Measurements from ENCODE around the gene ARMC3. TPM values are rescaled to one million over a fixed set of nuclear protein-coding genes. Genes with fewer than 3 reads are reported as not detected.

The ARMC3 gene
- total and polyA plus RNA-seq, 5 donors from 2014 or later = 1.4 TPM; not detected in 4

DNA sequence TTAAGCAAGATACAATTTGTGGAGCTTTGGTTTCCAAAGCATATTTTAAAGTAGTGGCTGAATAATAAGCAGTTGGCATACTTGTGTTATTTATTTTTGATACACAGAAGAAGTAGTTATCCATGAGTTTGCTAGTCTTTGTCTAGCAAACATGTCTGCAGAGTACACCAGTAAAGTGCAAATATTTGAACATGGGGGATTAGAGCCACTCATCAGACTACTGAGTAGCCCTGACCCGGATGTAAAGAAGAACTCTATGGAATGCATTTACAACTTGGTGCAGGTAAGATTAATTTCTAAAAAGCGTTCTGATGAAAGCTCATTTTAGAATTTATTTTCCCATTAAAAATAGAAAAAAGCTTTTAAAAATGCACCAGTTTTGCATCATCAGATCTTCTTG is 31.4 kb downstream of the ARMC3 start:
- Histone ChIP-seq H3K27ac (ENCODE audit: insufficient read depth, low read length, poor library complexity, severe bottlenecking) (no peak overlapping the region), H3K27me3 (ENCODE audit: control insufficient read depth, insufficient read depth, low read length) (peaks cover 6% of the 10 kb centered on the region), H3K9me3 (ENCODE audit: control insufficient read depth in 2 of 2, low read length in 2 of 2) (no peaks in the 10 kb centered on the region), H3K36me3 (ENCODE audit: control insufficient read depth, insufficient read depth, low read length) (no peaks in the 10 kb centered on the region), H3K4me3 (ENCODE audit: low read depth, low read length) (no peak overlapping the region), H3K4me1 (ENCODE audit: control insufficient read depth, insufficient read depth, low read length, poor library complexity, severe bottlenecking) (no peaks in the 10 kb centered on the region)
- DNase-seq = no peak
- H3K27me3 Mint-ChIP-seq = peaks cover 27% of the 10 kb centered on the region
- no peak for ATAC-seq (ENCODE audit: low read depth in 2 of 2)
- no peaks in the 10 kb centered on the region for H3K4me1 Mint-ChIP-seq
- H3K36me3 Mint-ChIP-seq = no peaks in the 10 kb centered on the region
- H3K27ac Mint-ChIP-seq = no peak overlapping the region
- no peak overlapping the region for H3K4me3 Mint-ChIP-seq
- peaks cover 0 to 1% (median 0%) of the 10 kb centered on the region in 7 donors for H3K9me3 Mint-ChIP-seq

DNA sequence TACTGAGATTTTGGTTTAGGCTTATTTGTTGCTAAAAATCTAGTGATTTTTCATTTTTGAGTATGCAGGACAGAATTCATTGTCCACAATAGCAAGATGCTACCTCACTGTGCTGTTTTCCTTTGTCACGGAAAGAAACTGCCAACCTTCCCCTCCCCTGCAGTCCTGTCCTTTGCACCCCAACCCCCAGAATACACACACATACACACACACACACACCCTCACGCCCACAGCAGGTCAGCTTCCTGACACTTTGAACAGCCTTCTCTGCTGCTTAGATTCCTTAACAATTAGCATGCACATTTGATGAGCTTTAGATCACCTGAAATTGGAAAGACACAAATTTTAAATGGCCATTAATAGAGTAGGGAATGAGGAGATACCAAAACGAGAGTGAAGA is 32.1 kb downstream of the ARMC3 start:
- peaks cover 20% of the 10 kb centered on the region for H3K27me3 Mint-ChIP-seq
- no peak overlapping the region for H3K27ac Mint-ChIP-seq
- H3K9me3 Mint-ChIP-seq = peaks cover 0 to 1% (median 0%) of the 10 kb centered on the region in 7 donors
- ATAC-seq (ENCODE audit: low read depth in 2 of 2) (no peak), DNase-seq (no peak)
- H3K36me3 Mint-ChIP-seq = no peaks in the 10 kb centered on the region
- no peaks in the 10 kb centered on the region for H3K9me3 ChIP-seq (ENCODE audit: control insufficient read depth in 2 of 2, low read length in 2 of 2)
- no peaks in the 10 kb centered on the region for H3K36me3 ChIP-seq (ENCODE audit: control insufficient read depth, insufficient read depth, low read length)
- H3K4me3 Mint-ChIP-seq = no peak overlapping the region
- no peak overlapping the region for H3K4me3 ChIP-seq (ENCODE audit: low read depth, low read length)
- H3K27me3 ChIP-seq (ENCODE audit: control insufficient read depth, insufficient read depth, low read length) = peaks cover 6% of the 10 kb centered on the region
- H3K27ac ChIP-seq (ENCODE audit: insufficient read depth, low read length, poor library complexity, severe bottlenecking) = no peak overlapping the region
- no peaks in the 10 kb centered on the region for H3K4me1 ChIP-seq (ENCODE audit: control insufficient read depth, insufficient read depth, low read length, poor library complexity, severe bottlenecking)
- H3K4me1 Mint-ChIP-seq = no peaks in the 10 kb centered on the region

DNA sequence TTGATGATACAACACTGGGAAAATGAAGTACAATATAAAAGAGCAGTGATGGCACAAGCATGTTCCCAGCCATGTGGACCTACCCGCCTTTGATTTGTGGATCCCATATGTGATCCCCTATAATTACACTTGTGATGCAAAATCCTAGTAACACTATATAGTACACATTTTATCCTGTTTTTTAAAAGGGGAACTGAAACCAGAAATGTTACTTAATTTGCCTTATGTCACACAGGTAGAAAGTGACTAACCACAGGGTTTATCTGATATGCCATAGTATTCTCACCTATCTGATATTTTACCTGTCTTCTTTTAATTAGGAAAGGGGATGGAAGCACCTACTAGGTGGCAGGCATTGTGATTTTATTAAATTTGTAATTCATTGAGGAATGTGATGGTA is 35.0 kb downstream of the ARMC3 start:
- peaks cover 0 to 1% (median 0%) of the 10 kb centered on the region in 7 donors for H3K9me3 Mint-ChIP-seq
- H3K36me3 Mint-ChIP-seq = no peaks in the 10 kb centered on the region
- H3K4me3 ChIP-seq (ENCODE audit: low read depth, low read length) = no peak overlapping the region
- H3K9me3 ChIP-seq (ENCODE audit: control insufficient read depth in 2 of 2, low read length in 2 of 2) = no peaks in the 10 kb centered on the region
- no peak overlapping the region for H3K27ac Mint-ChIP-seq
- H3K27me3 Mint-ChIP-seq = peaks cover 25% of the 10 kb centered on the region
- no peak overlapping the region for H3K4me3 Mint-ChIP-seq
- no peaks in the 10 kb centered on the region for H3K36me3 ChIP-seq (ENCODE audit: control insufficient read depth, insufficient read depth, low read length)
- H3K27me3 ChIP-seq (ENCODE audit: control insufficient read depth, insufficient read depth, low read length) = peaks cover 3% of the 10 kb centered on the region
- ATAC-seq (ENCODE audit: low read depth in 2 of 2) = no peak
- DNase-seq = no peak
- H3K4me1 ChIP-seq (ENCODE audit: control insufficient read depth, insufficient read depth, low read length, poor library complexity, severe bottlenecking) = no peaks in the 10 kb centered on the region
- no peak overlapping the region for H3K27ac ChIP-seq (ENCODE audit: insufficient read depth, low read length, poor library complexity, severe bottlenecking)
- H3K4me1 Mint-ChIP-seq = no peaks in the 10 kb centered on the region

DNA sequence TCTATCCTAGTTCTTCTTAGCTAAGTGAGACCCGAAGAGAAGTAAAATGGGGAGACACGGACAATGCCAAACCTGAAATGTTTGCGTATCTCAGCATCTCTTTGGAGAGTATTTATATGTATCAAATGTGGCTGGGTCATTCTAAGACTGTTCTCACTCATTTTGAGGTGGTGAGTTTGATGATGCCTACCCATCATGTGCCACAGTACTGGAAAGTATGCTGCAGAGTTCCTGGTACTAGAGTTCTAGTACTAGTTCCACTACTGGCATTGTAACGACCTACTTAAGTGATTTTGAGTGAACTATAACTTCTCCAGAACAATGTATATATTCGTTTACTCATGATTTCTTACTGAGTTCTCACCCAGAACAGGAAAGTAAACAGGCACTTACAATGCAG is 41.9 kb downstream of the ARMC3 start:
- no peaks in the 10 kb centered on the region for H3K36me3 ChIP-seq (ENCODE audit: control insufficient read depth, insufficient read depth, low read length)
- no peaks in the 10 kb centered on the region for H3K4me1 Mint-ChIP-seq
- ATAC-seq (ENCODE audit: low read depth in 2 of 2) (no peak), DNase-seq (no peak)
- no peak overlapping the region for H3K4me3 Mint-ChIP-seq
- peaks cover 0 to 2% (median 0%) of the 10 kb centered on the region in 7 donors for H3K9me3 Mint-ChIP-seq
- no peaks in the 10 kb centered on the region for H3K4me1 ChIP-seq (ENCODE audit: control insufficient read depth, insufficient read depth, low read length, poor library complexity, severe bottlenecking)
- H3K27me3 ChIP-seq (ENCODE audit: control insufficient read depth, insufficient read depth, low read length) = peaks cover 4% of the 10 kb centered on the region
- H3K9me3 ChIP-seq (ENCODE audit: control insufficient read depth in 2 of 2, low read length in 2 of 2) = no peaks in the 10 kb centered on the region
- H3K27me3 Mint-ChIP-seq = peaks cover 18% of the 10 kb centered on the region
- no peak overlapping the region for H3K27ac ChIP-seq (ENCODE audit: insufficient read depth, low read length, poor library complexity, severe bottlenecking)
- no peak overlapping the region for H3K27ac Mint-ChIP-seq
- no peak overlapping the region for H3K4me3 ChIP-seq (ENCODE audit: low read depth, low read length)
- H3K36me3 Mint-ChIP-seq = no peaks in the 10 kb centered on the region

DNA sequence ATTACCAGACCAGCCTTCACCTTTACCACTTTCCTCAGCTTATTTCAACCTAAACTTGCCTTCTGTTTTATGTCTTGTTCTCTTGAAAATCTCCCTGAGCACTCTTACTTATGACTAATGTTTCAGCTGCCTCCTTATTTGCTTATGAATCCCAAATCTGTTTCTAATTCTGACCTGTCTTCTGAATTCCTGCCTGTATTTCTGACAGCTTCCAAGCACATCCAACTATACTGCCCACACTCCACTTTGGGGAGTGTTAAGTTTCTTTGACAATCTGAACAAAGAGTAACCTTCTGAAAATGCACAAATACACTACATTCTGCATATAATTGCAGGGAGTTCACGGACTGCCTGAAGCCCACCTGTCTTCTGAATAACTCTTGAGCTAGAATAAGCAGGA is 48.7 kb downstream of the ARMC3 start:
- peaks cover 0 to 3% (median 0%) of the 10 kb centered on the region in 7 donors for H3K9me3 Mint-ChIP-seq
- H3K27ac Mint-ChIP-seq = no peak overlapping the region
- no peak overlapping the region for H3K27ac ChIP-seq (ENCODE audit: insufficient read depth, low read length, poor library complexity, severe bottlenecking)
- H3K4me1 ChIP-seq (ENCODE audit: control insufficient read depth, insufficient read depth, low read length, poor library complexity, severe bottlenecking) = no peaks in the 10 kb centered on the region
- no peak for ATAC-seq (ENCODE audit: low read depth in 2 of 2)
- peaks cover 21% of the 10 kb centered on the region for H3K27me3 Mint-ChIP-seq
- no peaks in the 10 kb centered on the region for H3K36me3 Mint-ChIP-seq
- H3K27me3 ChIP-seq (ENCODE audit: control insufficient read depth, insufficient read depth, low read length) = peaks cover 20% of the 10 kb centered on the region
- H3K4me3 Mint-ChIP-seq = no peak overlapping the region
- H3K9me3 ChIP-seq (ENCODE audit: control insufficient read depth in 2 of 2, low read length in 2 of 2) = no peaks in the 10 kb centered on the region
- H3K4me3 ChIP-seq (ENCODE audit: low read depth, low read length) = no peak overlapping the region
- H3K4me1 Mint-ChIP-seq = no peaks in the 10 kb centered on the region
- no peak for DNase-seq
- no peaks in the 10 kb centered on the region for H3K36me3 ChIP-seq (ENCODE audit: control insufficient read depth, insufficient read depth, low read length)

DNA sequence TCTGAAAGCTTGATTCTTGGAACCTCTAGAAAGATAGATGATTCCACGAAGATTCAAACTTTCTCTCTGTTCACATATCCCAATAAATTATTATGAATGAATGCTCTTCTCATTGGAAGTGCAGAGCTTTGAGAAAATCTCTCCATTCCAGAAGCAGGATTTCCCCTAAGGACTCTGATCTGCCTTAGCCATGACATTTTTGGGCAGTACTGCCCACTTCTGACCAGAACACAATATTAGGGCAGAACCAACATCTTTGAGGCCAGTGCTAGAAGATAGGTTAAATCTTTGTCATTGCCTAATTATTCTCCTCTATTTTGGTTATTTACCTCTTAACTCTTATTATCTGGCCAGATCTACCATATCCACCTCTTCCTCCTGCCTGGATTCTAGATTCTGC is 49.9 kb downstream of the ARMC3 start:
- Mint-ChIP-seq H3K4me3 (no peak overlapping the region), H3K36me3 (no peaks in the 10 kb centered on the region), H3K27ac (no peak overlapping the region), H3K4me1 (no peaks in the 10 kb centered on the region), H3K27me3 (peaks cover 26% of the 10 kb centered on the region), H3K9me3 (peaks cover 0 to 3% (median 0%) of the 10 kb centered on the region in 7 donors)
- Histone ChIP-seq H3K9me3 (ENCODE audit: control insufficient read depth in 2 of 2, low read length in 2 of 2) (no peaks in the 10 kb centered on the region), H3K36me3 (ENCODE audit: control insufficient read depth, insufficient read depth, low read length) (no peaks in the 10 kb centered on the region), H3K4me3 (ENCODE audit: low read depth, low read length) (no peak overlapping the region), H3K4me1 (ENCODE audit: control insufficient read depth, insufficient read depth, low read length, poor library complexity, severe bottlenecking) (no peaks in the 10 kb centered on the region), H3K27me3 (ENCODE audit: control insufficient read depth, insufficient read depth, low read length) (peaks cover 18% of the 10 kb centered on the region), H3K27ac (ENCODE audit: insufficient read depth, low read length, poor library complexity, severe bottlenecking) (no peak overlapping the region)
- DNase-seq (no peak), ATAC-seq (ENCODE audit: low read depth in 2 of 2) (no peak)

DNA sequence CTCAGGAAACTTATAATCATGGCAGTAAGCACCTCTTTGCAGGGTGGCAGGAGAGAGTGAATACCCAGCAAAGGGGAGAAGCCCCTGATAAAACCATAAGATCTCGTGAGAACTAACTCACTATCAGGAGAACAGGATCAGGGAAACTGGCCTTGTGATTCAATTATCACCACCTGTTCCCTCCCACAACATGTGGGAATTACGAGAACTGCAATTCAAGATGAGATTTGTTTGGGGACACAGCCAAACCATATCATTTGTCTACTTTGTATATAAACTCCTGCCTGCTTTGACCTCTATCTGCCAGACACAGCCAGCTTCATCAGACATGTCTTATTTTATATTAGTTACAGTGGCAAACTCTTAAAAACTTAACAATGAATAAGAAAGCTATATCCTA is 50.4 kb downstream of the ARMC3 start:
- H3K27me3 ChIP-seq (ENCODE audit: control insufficient read depth, insufficient read depth, low read length) = peaks cover 18% of the 10 kb centered on the region
- H3K4me3 Mint-ChIP-seq = no peak overlapping the region
- no peak overlapping the region for H3K27ac Mint-ChIP-seq
- no peaks in the 10 kb centered on the region for H3K4me1 Mint-ChIP-seq
- H3K36me3 ChIP-seq (ENCODE audit: control insufficient read depth, insufficient read depth, low read length) = no peaks in the 10 kb centered on the region
- H3K4me3 ChIP-seq (ENCODE audit: low read depth, low read length) = no peak overlapping the region
- no peaks in the 10 kb centered on the region for H3K36me3 Mint-ChIP-seq
- H3K4me1 ChIP-seq (ENCODE audit: control insufficient read depth, insufficient read depth, low read length, poor library complexity, severe bottlenecking) = no peaks in the 10 kb centered on the region
- DNase-seq = no peak
- H3K9me3 Mint-ChIP-seq = peaks cover 0 to 3% (median 0%) of the 10 kb centered on the region in 7 donors
- no peak overlapping the region for H3K27ac ChIP-seq (ENCODE audit: insufficient read depth, low read length, poor library complexity, severe bottlenecking)
- peaks cover 26% of the 10 kb centered on the region for H3K27me3 Mint-ChIP-seq
- no peak for ATAC-seq (ENCODE audit: low read depth in 2 of 2)
- no peaks in the 10 kb centered on the region for H3K9me3 ChIP-seq (ENCODE audit: control insufficient read depth in 2 of 2, low read length in 2 of 2)

DNA sequence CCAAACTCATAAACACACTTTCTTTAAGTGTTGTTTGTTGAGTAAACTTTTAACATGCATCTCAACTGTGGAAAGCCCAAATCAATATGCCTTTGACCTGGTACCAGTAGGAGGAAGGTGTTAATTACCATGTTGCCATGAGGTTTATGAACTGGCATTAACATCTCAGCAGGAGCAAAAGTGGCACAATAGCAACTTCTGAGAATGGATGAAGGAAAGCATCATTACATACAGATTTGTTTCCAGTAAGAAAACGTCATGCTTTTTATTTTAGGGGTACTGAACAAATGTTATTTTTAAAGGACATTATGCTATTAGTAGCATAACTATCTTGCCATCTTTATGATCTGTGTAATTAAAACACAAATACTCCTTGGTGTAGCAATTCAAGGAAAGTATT is 51.1 kb downstream of the ARMC3 start:
- no peak for ATAC-seq (ENCODE audit: low read depth in 2 of 2)
- H3K27ac Mint-ChIP-seq = no peak overlapping the region
- no peaks in the 10 kb centered on the region for H3K9me3 ChIP-seq (ENCODE audit: control insufficient read depth in 2 of 2, low read length in 2 of 2)
- no peak overlapping the region for H3K27ac ChIP-seq (ENCODE audit: insufficient read depth, low read length, poor library complexity, severe bottlenecking)
- peaks cover 26% of the 10 kb centered on the region for H3K27me3 Mint-ChIP-seq
- H3K36me3 ChIP-seq (ENCODE audit: control insufficient read depth, insufficient read depth, low read length) = no peaks in the 10 kb centered on the region
- no peaks in the 10 kb centered on the region for H3K4me1 ChIP-seq (ENCODE audit: control insufficient read depth, insufficient read depth, low read length, poor library complexity, severe bottlenecking)
- DNase-seq = no peak
- H3K36me3 Mint-ChIP-seq = no peaks in the 10 kb centered on the region
- peaks cover 0 to 3% (median 0%) of the 10 kb centered on the region in 7 donors for H3K9me3 Mint-ChIP-seq
- no peak overlapping the region for H3K4me3 ChIP-seq (ENCODE audit: low read depth, low read length)
- H3K4me3 Mint-ChIP-seq = no peak overlapping the region
- no peaks in the 10 kb centered on the region for H3K4me1 Mint-ChIP-seq
- H3K27me3 ChIP-seq (ENCODE audit: control insufficient read depth, insufficient read depth, low read length) = peaks cover 20% of the 10 kb centered on the region
